Measurements from ENCODE around the gene DNAJC18. TPM values are rescaled to one million over a fixed set of nuclear protein-coding genes. Genes with fewer than 3 reads are reported as not detected.
"Not testable (repeated sequence)": the region's sequence is repeated elsewhere in the genome, so short reads cannot be mapped to it uniquely, and the experiment has no call there.

Gene DNAJC18
- total and polyA plus RNA-seq, 2 experiments from 2014 or later = 13.4 to 18.9 TPM

DNA sequence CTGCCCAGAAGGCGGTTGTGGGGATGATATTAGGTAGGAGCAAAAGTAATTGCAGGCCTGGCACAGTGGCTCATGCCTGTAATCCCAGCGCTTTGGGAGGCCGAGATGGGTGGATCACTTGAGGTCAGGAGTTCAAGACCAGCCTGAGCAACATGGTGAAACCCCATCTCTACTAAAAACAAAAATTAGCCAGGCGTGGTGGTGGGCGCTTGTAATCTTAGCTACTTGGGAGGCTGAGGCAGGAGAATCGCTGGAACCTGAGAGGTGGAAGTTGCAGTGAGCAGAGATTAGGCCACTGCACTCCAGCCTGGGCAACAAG, 43.5 kb upstream of the DNAJC18 start:
- not testable (repeated sequence) for H4K20me1 ChIP-seq (replicated peaks; ENCODE audit: insufficient read depth); H3K27me3 ChIP-seq (ENCODE audit: insufficient read depth); H3K4me3 ChIP-seq; ATAC-seq; H3K4me2 ChIP-seq; H3K27ac ChIP-seq (ENCODE audit: low read depth); H3K36me3 Mint-ChIP-seq (ENCODE audit: low read depth); H3K9me3 Mint-ChIP-seq; H3K36me3 ChIP-seq (ENCODE audit: insufficient read depth); H3K9me2 ChIP-seq (ENCODE audit: insufficient read depth); H3K27ac Mint-ChIP-seq; H3K79me2 ChIP-seq (replicated peaks; ENCODE audit: insufficient read depth); DNase-seq (ENCODE audit: low spot score); H3K4me1 ChIP-seq (ENCODE audit: insufficient read depth); H3K4me3 Mint-ChIP-seq; H3F3A ChIP-seq (replicated peaks; ENCODE audit: low read depth)
- peaks cover 17% of the 10 kb centered on the region for H3K4me1 Mint-ChIP-seq
- peak overlapping the region; percentile 78 for H2AFZ ChIP-seq
- H3K27me3 Mint-ChIP-seq (ENCODE audit: insufficient read depth, low read depth, poor library complexity) = peaks cover 11% of the 10 kb centered on the region

DNA sequence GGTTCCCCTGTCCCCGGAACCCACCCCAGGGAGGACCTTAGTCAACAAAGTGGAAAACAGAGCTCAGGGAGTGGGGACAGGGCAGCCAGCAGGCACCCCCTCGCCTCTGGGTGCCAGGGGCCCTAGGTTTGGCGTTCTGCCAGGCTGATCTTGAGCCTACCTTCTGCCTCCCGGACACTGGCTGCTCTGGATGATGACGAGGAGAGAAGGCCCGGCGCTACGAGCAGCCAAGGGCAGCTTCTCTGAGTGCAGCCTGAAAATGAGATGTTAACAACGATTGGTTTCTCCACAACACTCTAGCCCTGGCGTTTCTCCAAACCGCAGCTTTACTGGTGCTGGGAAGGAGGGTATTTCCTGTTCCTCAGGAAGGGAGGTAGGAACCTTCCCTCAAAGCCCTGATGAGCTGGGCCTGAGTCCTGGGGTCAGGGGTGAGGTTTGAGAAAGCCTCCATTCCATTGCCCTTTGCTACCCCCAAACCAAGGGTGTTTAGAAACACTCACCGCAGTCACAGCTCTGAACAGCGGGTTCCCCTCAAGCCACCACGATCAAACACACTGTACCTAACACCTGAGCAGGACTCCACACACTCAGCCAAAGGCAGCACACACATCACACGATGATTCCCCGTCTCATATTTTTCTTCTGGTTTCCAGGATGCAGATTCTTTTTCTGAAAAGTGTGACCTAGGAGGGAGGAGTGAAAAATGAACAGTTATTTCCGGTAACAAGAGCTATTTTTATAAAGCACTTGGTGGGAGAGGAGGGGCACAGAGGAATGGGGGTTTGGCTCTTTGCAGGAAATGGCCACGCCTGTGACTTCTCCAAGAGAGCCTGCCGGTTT, 42.9 kb upstream of the DNAJC18 start, which contains the start of gene STING1:
Gene STING1, minus strand, starts transcription at position 709 of the 840 bp plus-strand sequence. CDS start 1,054 bp downstream, outside the sequence.
- Histone ChIP-seq H3K79me2 (replicated peaks; ENCODE audit: insufficient read depth) (no peaks in the 10 kb centered on the region), H3K36me3 (ENCODE audit: insufficient read depth) (no peaks in the 10 kb centered on the region), H3K27ac (ENCODE audit: low read depth) (no peak within 1 kb of the TSS), H3K4me2 (no peak within 1 kb of the TSS), H2AFZ (peak within 1 kb of the TSS; percentile 78), H3F3A (replicated peaks; ENCODE audit: low read depth) (0 out of 2 replicates have a peak, but pooled peaks cover 7% of the 10 kb centered on the region), H3K4me1 (ENCODE audit: insufficient read depth) (peaks cover 8% of the 10 kb centered on the region; the same call in 1 of the 2 replicates), H4K20me1 (replicated peaks; ENCODE audit: insufficient read depth) (no peaks in the 10 kb centered on the region), H3K9me2 (ENCODE audit: insufficient read depth) (no peaks in the 10 kb centered on the region), H3K27me3 (ENCODE audit: insufficient read depth) (no peaks in the 10 kb centered on the region), H3K4me3 (no peak within 1 kb of the TSS)
- ATAC-seq = no peak
- no peak within 1 kb of the TSS for H3K27ac Mint-ChIP-seq
- H3K36me3 Mint-ChIP-seq (ENCODE audit: low read depth) = no peaks in the 10 kb centered on the region
- DNase-seq (ENCODE audit: low spot score) = no peak
- TF ChIP-seq ZNF331 (CRISPR knock-in tag; IDR thresholded peaks at IDR 0.05; ENCODE audit: low read depth) (no peak), EZH2 (IDR thresholded peaks at IDR 0.05; ENCODE audit: low read depth, unreplicated experiment) (no peak), STAT1 (IDR thresholded peaks at IDR 0.05; ENCODE audit: unreplicated experiment) (no peak), CREB1 (CRISPR knock-in tag; IDR thresholded peaks at IDR 0.05; ENCODE audit: low read depth) (no peak), EZH2phosphoT487 (IDR thresholded peaks at IDR 0.05; ENCODE audit: unreplicated experiment) (no peak), NANOG (IDR thresholded peaks at IDR 0.05; ENCODE audit: borderline replicate concordance) (no peak), JUNB (IDR thresholded peaks at IDR 0.05; ENCODE audit: unreplicated experiment) (no peak), POLR2AphosphoS5 (IDR thresholded peaks at IDR 0.05; ENCODE audit: low read depth) (no peak)
- TF ChIP-seq, protein P1, sequence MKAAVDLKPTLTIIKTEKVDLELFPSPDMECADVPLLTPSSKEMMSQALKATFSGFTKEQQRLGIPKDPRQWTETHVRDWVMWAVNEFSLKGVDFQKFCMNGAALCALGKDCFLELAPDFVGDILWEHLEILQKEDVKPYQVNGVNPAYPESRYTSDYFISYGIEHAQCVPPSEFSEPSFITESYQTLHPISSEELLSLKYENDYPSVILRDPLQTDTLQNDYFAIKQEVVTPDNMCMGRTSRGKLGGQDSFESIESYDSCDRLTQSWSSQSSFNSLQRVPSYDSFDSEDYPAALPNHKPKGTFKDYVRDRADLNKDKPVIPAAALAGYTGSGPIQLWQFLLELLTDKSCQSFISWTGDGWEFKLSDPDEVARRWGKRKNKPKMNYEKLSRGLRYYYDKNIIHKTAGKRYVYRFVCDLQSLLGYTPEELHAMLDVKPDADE (IDR thresholded peaks at IDR 0.05) = no peak
- H3K4me1 Mint-ChIP-seq = peaks cover 17% of the 10 kb centered on the region
- peaks cover 13% of the 10 kb centered on the region for H3K27me3 Mint-ChIP-seq (ENCODE audit: insufficient read depth, low read depth, poor library complexity)
- H3K4me3 Mint-ChIP-seq = no peak within 1 kb of the TSS
- no peaks in the 10 kb centered on the region for H3K9me3 Mint-ChIP-seq
